K562 (cell line): ENCODE measurements around the gene TP53I3. TPM values are rescaled to one million over a fixed set of nuclear protein-coding genes. Genes with fewer than 3 reads are reported as not detected.

Experiments used
- ATAC-seq: fragments of 200-7000 bp; cut with Tn5 transposase; 3 replicates; pipeline ENCODE4 v1.9.1; 2020; ENCODE audit warnings: moderate library complexity
- BruUV-seq: library from RNA; stranded (reverse); fragments of 400-500 nt; replicated peaks from 2 replicates; lab custom pipeline; 2021; lab: Mats Ljungman, UMichigan
- CTCF ChIA-PET: fragments of 300-600 bp; formaldehyde crosslinking; extraction: SDS; loops from one replicate; lab custom pipeline; 2021; ENCODE audit warnings: low intra/inter-chr PET ratio; lab: Yijun Ruan, JAX
- POLR2A ChIA-PET: fragments of 300-600, 350-650 bp; sonication (Branson Sonifier 250); formaldehyde crosslinking; extraction: SDS; loops from one replicate; lab custom pipeline; 2021; ENCODE audit warnings: antibody characterized with exemption, inconsistent platforms; lab: Yijun Ruan, JAX
- DNase-seq, 4 experiments: peaks; one replicate each; pipeline versions ENCODE4 v3.0.0 to v3.0.0-alpha.2; 2011 to 2018; ENCODE audit warnings: low spot score in 3 of 4, mixed read lengths in 3 of 4; ENCODE audit errors: extremely low read depth in 1 of 4
- FAIRE-seq: peaks from 2 replicates; lab custom pipeline; 2011; peaks lifted over from hg19 to GRCh38; lab: Jason Lieb, UNC
- H2AFZ ChIP-seq: 2 replicates; pipeline ENCODE4 v1.6.0; 2011; ENCODE audit warnings: low read depth, low read length, control low read depth, inconsistent platforms
- H3K27ac ChIP-seq: fragments of 200-600 bp; 3 replicates; pipeline ENCODE4 v1.8.0; 2011; ENCODE audit warnings: low read depth, mild to moderate bottlenecking, control low read depth, inconsistent platforms, low read length, moderate library complexity, mixed read lengths; ENCODE audit errors: extremely low read depth
- H3K27me3 ChIP-seq, 2 experiments: fragments of 300-600 bp in 1 of 2; 2 replicates in 1 of 2; 3 replicates in 1 of 2; pipeline versions ENCODE4 v1.6.0 to v1.8.0; 2011; ENCODE audit warnings: inconsistent platforms in 2 of 2, low read length in 2 of 2, mild to moderate bottlenecking in 1 of 2, mixed read lengths in 1 of 2, moderate library complexity in 1 of 2; ENCODE audit not compliant: control insufficient read depth in 2 of 2, insufficient read depth in 2 of 2
- H3K36me3 ChIP-seq: fragments of 300-600 bp; 3 replicates; pipeline ENCODE4 v1.8.0; 2011; ENCODE audit warnings: mild to moderate bottlenecking, low read length, inconsistent platforms; ENCODE audit not compliant: control insufficient read depth, insufficient read depth
- H3K4me1 ChIP-seq, 2 experiments: fragments of 200-600 bp in 1 of 2; replicated peaks in 1 of 2; 2 replicates in 1 of 2; 3 replicates in 1 of 2; pipeline versions ENCODE4 v1.5.1 to v1.8.0; 2011; ENCODE audit warnings: inconsistent platforms in 2 of 2, low read length in 2 of 2, mild to moderate bottlenecking in 1 of 2, mixed read lengths in 1 of 2, moderate library complexity in 1 of 2; ENCODE audit not compliant: control insufficient read depth in 2 of 2, insufficient read depth in 2 of 2
- H3K4me2 ChIP-seq: 2 replicates; pipeline ENCODE4 v1.6.1; 2011; ENCODE audit warnings: low read length, control low read depth, inconsistent platforms, mixed read lengths; ENCODE audit not compliant: insufficient read depth
- H3K4me3 ChIP-seq: fragments of 200-600 bp; sonication (generic), shearing (Covaris generic); 2 replicates; pipeline ENCODE4 v1.5.1; 2016; ENCODE audit warnings: control low read depth, inconsistent platforms
- H3K79me2 ChIP-seq: fragments of 200-600 bp; 3 replicates; pipeline ENCODE4 v1.8.0; 2011; ENCODE audit warnings: low read length, inconsistent platforms; ENCODE audit not compliant: control insufficient read depth, insufficient read depth
- H3K9ac ChIP-seq, 2 experiments: 2 replicates each; pipeline versions ENCODE4 v1.6.0 to v1.6.1; 2011; ENCODE audit warnings: low read depth in 2 of 2, low read length in 2 of 2, control low read depth in 1 of 2, inconsistent platforms in 1 of 2, mild to moderate bottlenecking in 1 of 2, mixed read lengths in 1 of 2; ENCODE audit not compliant: insufficient read depth in 1 of 2
- H3K9me1 ChIP-seq: one replicate; pipeline ENCODE4 v1.6.0; 2011; ENCODE audit warnings: inconsistent platforms, mild to moderate bottlenecking, low read length, moderate library complexity; ENCODE audit not compliant: control insufficient read depth, insufficient read depth
- H3K9me3 ChIP-seq: replicated peaks from 2 replicates; pipeline ENCODE4 v1.5.1; 2011; ENCODE audit warnings: low read depth, low read length, inconsistent platforms; ENCODE audit not compliant: control insufficient read depth, insufficient read depth
- H4K20me1 ChIP-seq: replicated peaks from 2 replicates; pipeline ENCODE4 v1.6.1; 2011; ENCODE audit warnings: low read length, inconsistent platforms, mixed read lengths; ENCODE audit not compliant: control insufficient read depth, insufficient read depth
- C11orf30 ChIP-seq: fragments of 450-650 bp; IDR thresholded peaks from 2 replicates; pipeline ENCODE4 v1.6.1; 2016; ENCODE audit warnings: low read depth, mild to moderate bottlenecking
- CXXC5 ChIP-seq: fragments of 250-450 bp; sonication (Bioruptor Pico); IDR thresholded peaks from 2 replicates; pipeline ENCODE4 v1.8.0; 2022; ENCODE audit warnings: inconsistent platforms, mild to moderate bottlenecking, moderate library complexity
- HNRNPK ChIP-seq: fragments of 200-400 bp; formaldehyde crosslinking; IDR thresholded peaks from one replicate; pipeline ENCODE4 v1.6.1; 2018; ENCODE audit warnings: mild to moderate bottlenecking, low read depth, low read length; ENCODE audit not compliant: poor library complexity, severe bottlenecking
- KAT7 ChIP-seq: sonication (generic); formaldehyde crosslinking; IDR thresholded peaks from 2 replicates; pipeline ENCODE4 v1.8.0; 2022; ENCODE audit warnings: missing genetic modification reagents, mild to moderate bottlenecking, borderline replicate concordance
- SIN3A ChIP-seq, 2 experiments: fragments of 150-350 bp in 1 of 2; IDR thresholded peaks; 2 replicates each; pipeline ENCODE4 v1.6.1; 2011 to 2016; ENCODE audit warnings: borderline replicate concordance in 2 of 2, low read depth in 2 of 2, low read length in 2 of 2, mild to moderate bottlenecking in 2 of 2, moderate library complexity in 2 of 2; ENCODE audit not compliant: control insufficient read depth in 1 of 2
- STAT5A ChIP-seq: IDR thresholded peaks from 2 replicates; pipeline ENCODE4 v1.6.1; 2012; ENCODE audit warnings: low read length, inconsistent platforms, borderline replicate concordance
- TSC22D4 ChIP-seq: fragments of 450-650 bp; IDR thresholded peaks from 2 replicates; pipeline ENCODE4 v1.6.1; 2016; ENCODE audit warnings: missing genetic modification characterization, missing biosample characterization, control low read depth
- ZNF316 ChIP-seq: fragments of 450-650 bp; IDR thresholded peaks from 2 replicates; pipeline ENCODE4 v1.6.1; 2016
- WGBS: fragments of 100-300 bp; shearing (Covaris generic); methylation state at CpG from one replicate; pipeline ENCODE4 v1.1.6; 2016; ENCODE audit warnings: low coverage, mixed read lengths; ENCODE audit not compliant: insufficient coverage; ENCODE audit errors: missing lambda C conversion rate; 5-methylcytosine and 5-hydroxymethylcytosine counted together
- in situ Hi-C: fragments of 300-500 bp; cut with MboI; formaldehyde crosslinking; loops from 4 replicates; pipeline ENCODE4 v1.15.0; 2018; ENCODE audit warnings: inconsistent platforms, mixed read lengths
- intact Hi-C: fragments of 100-400 bp; cut with micrococcal nuclease; formaldehyde crosslinking; loops from 2 replicates; pipeline ENCODE4 v1.14.2; 2022
- polyA plus RNA-seq, 8 experiments: library from polyadenylated mRNA; depleted of rRNA in 4 of 8; stranded (reverse) in 5 of 8; unstranded in 3 of 8; fragments of >200 nt; fragmentation: Nextera tagmentation in 2 of 8; fragmentation: Illumina TruSeq in 1 of 8; extraction: Ambion mirVana in 2 of 8; extraction: Trizol in 1 of 8; gene quantifications; 2 replicates each; pipeline versions ENCODE4 v1.2.1 to v1.2.3, GENCODE V29; 2011 to 2014; ENCODE audit warnings: inconsistent platforms in 1 of 8, missing spikeins in 1 of 8
- total RNA-seq, 7 experiments: library from RNA; depleted of rRNA in 6 of 7; stranded (reverse); fragments of >200 nt in 6 of 7; fragmentation: Illumina TruSeq in 2 of 7; extraction: Trizol in 2 of 7; gene quantifications; 2 replicates each; pipeline versions ENCODE4 v1.2.1 to v1.2.3, GENCODE V29; 2011 to 2021; ENCODE audit warnings: low replicate concordance in 1 of 7
- TF ChIP-seq, protein P1 (sequence below): fragments of 250-450 bp; sonication (Bioruptor Pico); IDR thresholded peaks from 2 replicates; pipeline ENCODE4 v1.8.0; 2022; ENCODE audit warnings: inconsistent platforms

Gene TP53I3
- total and polyA plus RNA-seq, 9 of the 15 experiments (the other 6 are each of a cell fraction or from before 2014, with no cell fraction given): 0.65 to 9.5 (median 5.6) TPM

DNA sequence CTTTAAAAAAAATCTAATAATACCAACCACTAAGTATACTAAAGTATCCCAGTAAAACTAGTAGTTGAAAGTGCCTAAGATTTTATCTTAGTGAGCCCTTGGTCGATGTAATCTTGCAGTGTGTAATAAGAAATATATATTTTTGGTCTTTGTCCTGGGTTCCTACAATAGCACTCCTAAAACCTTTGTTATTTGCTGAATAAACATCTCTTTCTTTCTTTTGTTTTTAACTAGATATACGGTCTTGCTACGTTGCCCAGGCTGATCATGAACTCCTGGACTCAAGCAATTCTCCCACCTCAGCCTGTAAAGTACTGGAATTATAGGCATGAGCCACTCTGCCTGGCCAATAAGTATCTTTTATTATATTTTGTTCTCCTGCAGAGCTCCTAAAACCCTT lies 2.4 kb upstream of the TP53I3 start:
- Histone ChIP-seq H3K4me3 (no peak overlapping the region), H3K79me2 (no peaks in the 10 kb centered on the region; the same call in 2 of the 3 replicates), H2AFZ (no peak overlapping the region), H3K4me2 (no peak overlapping the region), H3K27ac (no peak overlapping the region), H3K27me3 (no peaks in the 10 kb centered on the region), H4K20me1 (no peaks in the 10 kb centered on the region), H3K9me3 (no peaks in the 10 kb centered on the region; the same call in 1 of the 2 replicates), H3K9me1 (no peaks in the 10 kb centered on the region), H3K4me1 (peaks cover 12 to 18% of the 10 kb centered on the region in 2 experiments; a peak in 4 of 5 replicates), H3K9ac (no peak overlapping the region), H3K36me3 (peaks cover 6% of the 10 kb centered on the region; the same call in 2 of the 3 replicates)
- DNase-seq (no peak), FAIRE-seq (no peak), ATAC-seq (no peak)
- ChIA-PET CTCF (no interaction called here), POLR2A (no interaction called here)
- intact Hi-C loops (no loop called here), in situ Hi-C loops (no loop called here)
- no TSS peak for BruUV-seq
- TF ChIP-seq ZNF316 (peak; percentile 57; the same call in 1 of the 2 replicates), TSC22D4 (tag) (no peak), STAT5A (no peak), C11orf30 (peak; percentile 48)
- WGBS: 41% methylated on average over 3 of the region's 3 CpGs

DNA sequence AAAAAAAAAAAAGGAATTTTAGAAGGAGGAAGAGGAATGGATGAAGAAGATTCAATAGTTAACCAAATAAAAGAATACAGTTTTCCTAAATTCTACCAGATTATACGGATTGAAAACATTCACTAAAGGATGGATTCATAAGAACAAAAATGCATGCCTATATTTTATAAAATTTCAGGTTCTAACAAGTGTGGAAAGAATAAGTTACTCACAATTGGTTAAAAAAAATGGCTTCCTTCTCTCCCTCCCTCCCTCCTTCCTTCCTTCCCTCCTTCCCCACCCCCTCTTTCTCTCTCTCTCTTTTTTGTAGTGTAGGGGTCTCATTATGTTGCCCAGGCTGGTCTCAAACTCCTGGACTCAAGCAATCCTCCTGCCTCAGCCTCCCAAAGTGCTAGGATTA lies 1.6 kb upstream of the TP53I3 start:
- Histone ChIP-seq H3K4me1 (peaks cover 12 to 18% of the 10 kb centered on the region in 2 experiments; a peak in 4 of 5 replicates), H4K20me1 (no peaks in the 10 kb centered on the region), H2AFZ (no peak overlapping the region), H3K79me2 (no peaks in the 10 kb centered on the region; the same call in 2 of the 3 replicates), H3K27me3 (no peaks in the 10 kb centered on the region), H3K4me2 (no peak overlapping the region), H3K36me3 (peaks cover 9% of the 10 kb centered on the region; the same call in 2 of the 3 replicates), H3K9ac (no peak overlapping the region), H3K27ac (no peak overlapping the region), H3K9me3 (no peaks in the 10 kb centered on the region; the same call in 1 of the 2 replicates), H3K4me3 (no peak overlapping the region), H3K9me1 (no peaks in the 10 kb centered on the region)
- ATAC-seq: no peak
- intact Hi-C loops (no loop called here), in situ Hi-C loops (no loop called here)
- 38% methylated on average over 1 of the region's 1 CpG for WGBS
- TF ChIP-seq KAT7 (CRISPR knock-in tag) (no peak), SIN3A (IDR thresholded peaks at IDR 0.05; ENCODE audit: borderline replicate concordance in 2 of 2, control insufficient read depth in 1 of 2, low read depth in 2 of 2, low read length in 2 of 2) (no peak), CXXC5 (no peak), HNRNPK (peak; percentile 46)
- TF ChIP-seq, protein P1, sequence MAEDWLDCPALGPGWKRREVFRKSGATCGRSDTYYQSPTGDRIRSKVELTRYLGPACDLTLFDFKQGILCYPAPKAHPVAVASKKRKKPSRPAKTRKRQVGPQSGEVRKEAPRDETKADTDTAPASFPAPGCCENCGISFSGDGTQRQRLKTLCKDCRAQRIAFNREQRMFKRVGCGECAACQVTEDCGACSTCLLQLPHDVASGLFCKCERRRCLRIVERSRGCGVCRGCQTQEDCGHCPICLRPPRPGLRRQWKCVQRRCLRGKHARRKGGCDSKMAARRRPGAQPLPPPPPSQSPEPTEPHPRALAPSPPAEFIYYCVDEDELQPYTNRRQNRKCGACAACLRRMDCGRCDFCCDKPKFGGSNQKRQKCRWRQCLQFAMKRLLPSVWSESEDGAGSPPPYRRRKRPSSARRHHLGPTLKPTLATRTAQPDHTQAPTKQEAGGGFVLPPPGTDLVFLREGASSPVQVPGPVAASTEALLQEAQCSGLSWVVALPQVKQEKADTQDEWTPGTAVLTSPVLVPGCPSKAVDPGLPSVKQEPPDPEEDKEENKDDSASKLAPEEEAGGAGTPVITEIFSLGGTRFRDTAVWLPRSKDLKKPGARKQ (CRISPR knock-in tag): no peak
- FAIRE-seq: no peak
- ChIA-PET CTCF (no interaction called here), POLR2A (no interaction called here)
- no TSS peak for BruUV-seq
- no peak for DNase-seq
